Fibroblast of skin of scalp (primary cell): ENCODE measurements around the gene NFE2L3.
"Not testable (repeated sequence)": the region's sequence is repeated elsewhere in the genome, so short reads cannot be mapped to it uniquely, and the experiment has no call there.

ENCODE experiments used
- DNase-seq: peaks from one replicate; pipeline ENCODE4 v3.0.0-alpha.2; 2013

The NFE2L3 gene

DNA sequence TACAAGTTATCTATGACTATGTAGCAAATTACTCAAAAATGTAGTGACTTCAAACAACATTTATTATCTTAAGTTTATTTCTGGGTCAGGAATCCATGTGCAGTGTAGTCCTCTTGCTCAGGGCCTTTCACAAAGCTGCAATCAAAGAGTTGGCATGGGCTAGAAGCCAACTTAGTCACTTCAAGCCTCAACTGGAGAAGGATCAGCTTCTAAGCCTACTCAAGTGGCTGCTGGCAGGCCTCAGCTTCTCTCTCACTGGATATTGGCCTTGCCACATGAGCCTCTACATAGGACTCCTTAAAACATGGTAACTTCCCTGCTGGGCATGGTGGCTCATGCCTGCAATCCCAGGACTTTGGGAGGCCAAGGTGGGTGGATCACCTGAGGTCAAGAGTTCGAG lies 5.0 kb upstream of the NFE2L3 start:
- DNase-seq, result no peak

DNA sequence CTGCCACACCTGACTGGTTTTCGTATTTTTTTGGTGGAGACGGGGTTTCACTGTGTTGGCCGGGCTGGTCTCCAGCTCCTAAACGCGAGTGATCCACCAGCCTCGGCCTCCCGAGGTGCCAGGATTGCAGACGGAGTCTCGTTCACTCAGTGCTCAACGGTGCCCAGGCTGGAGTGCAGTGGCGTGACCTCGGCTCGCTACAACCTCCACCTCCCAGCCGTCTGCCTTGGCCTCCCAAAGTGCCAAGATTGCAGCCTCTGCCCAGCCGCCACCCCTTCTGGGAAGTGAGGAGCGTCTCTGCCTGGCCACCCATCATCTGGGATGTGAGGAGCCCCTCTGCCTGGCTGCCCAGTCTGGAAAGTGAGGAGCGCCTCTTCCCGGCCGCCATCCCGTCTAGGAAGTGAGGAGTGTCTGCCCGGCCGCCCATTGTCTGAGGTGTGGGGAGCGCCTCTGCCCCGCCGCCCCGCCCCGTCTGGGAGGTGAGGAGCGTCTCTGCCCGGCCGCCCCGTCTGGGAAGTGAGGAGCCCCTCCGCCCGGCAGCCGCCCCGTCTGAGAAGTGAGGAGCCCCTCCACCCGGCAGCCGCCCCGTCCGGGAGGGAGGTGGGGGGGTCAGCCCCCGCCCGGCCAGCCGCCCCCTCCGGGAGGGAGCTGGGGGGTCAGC lies 4.2 kb upstream of the NFE2L3 start:
- DNase-seq, result not testable (repeated sequence)

DNA sequence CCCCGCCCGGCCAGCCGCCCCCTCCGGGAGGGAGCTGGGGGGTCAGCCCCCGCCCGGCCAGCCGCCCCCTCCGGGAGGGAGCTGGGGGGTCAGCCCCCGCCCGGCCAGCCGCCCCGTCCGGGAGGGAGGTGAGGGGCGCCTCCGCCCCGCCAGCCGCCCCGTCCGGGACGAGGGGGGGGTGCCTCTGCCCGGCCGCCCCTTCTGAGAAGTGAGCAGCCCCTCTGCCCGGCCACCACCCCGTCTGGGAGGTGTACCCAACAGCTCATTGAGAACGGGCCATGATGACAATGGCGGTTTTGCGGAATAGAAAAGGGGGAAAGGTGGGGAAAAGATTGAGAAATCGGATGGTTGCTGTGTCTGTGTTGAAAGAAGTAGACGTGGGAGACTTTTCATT lies 3.7 kb upstream of the NFE2L3 start:
- DNase-seq, result not testable (repeated sequence)

DNA sequence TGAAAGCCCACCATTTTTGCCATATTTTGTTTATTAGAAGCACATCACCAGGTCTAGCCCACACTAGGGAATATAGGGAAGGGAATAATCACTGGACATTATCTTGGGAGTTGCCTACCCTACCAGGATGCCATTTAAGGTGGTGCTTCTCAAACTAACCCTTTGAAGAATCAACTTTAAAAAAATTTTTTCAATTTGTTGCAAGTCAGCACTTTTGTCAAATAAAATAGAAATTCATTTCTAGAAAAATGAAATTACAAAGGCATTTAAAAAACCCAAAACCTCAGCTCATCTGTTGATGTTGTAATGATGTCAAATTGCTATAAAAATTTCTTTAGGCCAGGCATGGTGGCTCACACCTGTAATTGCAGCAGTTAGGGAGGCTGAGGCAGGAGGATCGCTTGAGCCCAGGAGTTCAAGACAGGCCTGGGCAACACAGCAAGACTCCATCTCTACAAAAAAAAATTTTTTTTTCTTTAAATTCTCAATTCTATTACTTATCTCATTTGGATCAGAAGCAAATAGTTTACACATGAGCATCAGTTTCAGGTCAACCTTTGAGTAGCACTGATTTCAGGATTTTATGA lies 2.5 kb upstream of the NFE2L3 start:
- DNase-seq, result no peak

DNA sequence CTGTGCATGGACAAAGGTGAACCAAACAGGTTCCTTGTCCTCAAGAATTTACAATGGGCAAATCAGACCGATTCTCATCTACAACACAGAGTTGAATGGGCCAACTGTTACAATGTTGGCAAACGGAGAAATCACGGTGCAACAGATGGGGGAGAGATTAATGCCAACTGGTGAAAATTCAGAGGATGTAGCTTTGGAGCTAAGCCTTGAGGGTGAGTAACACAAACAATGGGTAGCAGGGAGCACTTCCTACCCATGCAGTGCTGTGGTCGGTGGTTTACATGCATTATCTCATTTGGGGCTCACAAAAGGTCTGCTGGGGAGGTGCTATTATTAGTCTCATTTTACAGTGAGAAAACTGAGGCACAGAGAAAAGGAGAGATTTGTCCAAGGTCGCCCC lies 902 bp upstream of the NFE2L3 start:
- DNase-seq, result no peak

DNA sequence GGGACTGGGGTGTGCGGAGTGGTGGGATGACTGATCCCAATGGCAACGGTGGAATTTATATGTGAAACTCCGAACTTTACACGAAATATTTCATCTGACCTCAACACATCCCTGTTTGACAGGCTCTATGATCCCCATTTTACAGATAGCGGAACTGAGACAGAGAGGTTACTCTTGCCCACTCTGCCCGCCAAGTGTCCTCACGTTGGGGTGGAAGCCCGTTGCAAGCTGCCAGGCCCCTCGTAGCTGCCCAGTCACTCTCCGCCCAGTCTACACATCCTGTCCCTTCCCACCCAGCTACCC lies 397 bp upstream of the NFE2L3 start:
- no peak for DNase-seq

DNA sequence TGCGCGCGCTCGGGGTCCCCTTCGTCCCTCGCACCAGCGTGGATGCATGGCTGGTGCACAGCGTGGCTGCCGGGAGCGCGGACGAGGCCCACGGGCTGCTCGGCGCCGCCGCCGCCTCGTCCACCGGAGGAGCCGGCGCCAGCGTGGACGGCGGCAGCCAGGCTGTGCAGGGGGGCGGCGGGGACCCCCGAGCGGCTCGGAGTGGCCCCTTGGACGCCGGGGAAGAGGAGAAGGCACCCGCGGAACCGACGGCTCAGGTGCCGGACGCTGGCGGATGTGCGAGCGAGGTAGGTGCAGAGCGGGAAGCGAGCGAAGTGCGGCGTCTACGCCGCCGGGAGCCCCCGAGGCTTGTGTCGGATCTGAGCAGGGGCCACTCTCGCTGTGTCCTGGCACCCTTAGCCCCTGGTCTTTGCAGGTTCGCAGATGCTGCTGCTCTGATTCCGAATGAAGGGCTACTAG lies 813 bp downstream of the NFE2L3 start:
- DNase-seq, result not testable (repeated sequence)

DNA sequence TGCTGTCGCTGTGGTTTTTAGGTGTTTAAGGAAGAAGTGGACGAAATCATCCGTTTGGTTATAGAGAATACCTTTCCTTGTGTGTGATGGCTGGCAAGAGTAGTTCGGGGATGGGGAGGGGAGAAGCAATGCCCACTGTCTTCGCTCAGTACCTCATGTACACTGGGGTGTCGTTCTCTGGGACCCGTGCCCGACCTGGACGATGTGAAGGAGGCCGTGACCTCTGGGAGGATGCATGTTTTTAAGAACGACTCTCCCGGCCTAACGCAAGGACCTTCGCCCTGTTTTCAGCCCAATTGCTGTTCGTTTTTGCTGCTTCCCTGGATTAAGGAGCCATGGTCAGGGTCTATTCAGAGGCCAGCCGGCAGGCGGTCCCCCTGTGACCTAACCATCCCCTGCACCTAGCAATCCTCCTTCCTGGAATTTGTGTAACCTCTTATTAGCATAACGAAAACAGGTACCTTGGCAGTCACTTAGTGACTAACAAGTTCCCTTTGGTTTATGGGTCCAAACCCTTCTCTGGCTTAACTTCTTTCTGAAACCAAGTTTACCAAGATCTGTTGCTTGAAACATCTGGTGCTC lies 1.3 kb downstream of the NFE2L3 start:
- DNase-seq, result no peak

DNA sequence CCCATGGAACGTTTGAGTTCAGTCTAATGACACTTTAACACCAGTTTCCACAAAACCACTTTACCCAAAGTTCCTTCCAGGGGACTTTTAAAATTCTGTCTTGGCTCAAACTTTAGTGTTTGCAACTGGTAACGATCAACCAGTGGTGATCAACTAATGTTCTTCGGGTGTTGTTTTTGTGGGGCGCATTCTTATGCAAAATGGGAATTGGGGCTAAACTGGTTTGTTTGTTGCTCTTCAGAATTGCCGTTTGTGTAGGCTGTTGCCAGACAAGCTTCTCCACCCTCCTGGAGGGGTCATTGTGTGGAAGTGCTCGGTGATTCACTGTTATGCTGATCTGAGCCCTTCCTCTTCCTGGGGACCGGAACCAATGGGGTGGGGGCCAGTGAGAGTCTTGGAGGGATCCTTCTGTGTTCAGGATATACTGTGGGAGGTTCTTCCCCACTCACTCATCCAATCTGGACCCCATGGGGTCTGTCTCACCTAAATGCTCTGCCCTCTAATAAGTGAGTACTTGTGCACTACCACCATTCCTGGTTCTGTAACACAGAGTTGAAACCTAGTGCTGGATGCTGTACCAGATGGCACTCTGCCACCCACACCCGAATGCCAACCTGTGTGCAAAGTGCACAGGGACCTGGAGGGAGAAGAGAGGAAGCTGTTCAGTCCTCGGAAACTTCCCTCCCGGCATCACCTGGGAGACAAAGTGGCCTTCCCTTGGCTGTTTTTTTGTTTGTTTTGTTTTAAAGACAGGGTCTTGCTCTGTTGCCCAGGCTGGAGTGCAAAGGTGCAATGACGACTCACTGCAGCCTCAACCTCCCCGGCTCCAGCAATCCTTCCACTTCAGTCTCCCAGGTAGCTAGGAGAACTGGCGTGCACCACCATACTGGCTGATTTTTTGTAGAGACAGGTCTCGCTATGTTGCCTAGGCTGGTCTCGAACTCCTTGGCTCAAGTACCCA lies 2.1 kb downstream of the NFE2L3 start:
- DNase-seq, result no peak

DNA sequence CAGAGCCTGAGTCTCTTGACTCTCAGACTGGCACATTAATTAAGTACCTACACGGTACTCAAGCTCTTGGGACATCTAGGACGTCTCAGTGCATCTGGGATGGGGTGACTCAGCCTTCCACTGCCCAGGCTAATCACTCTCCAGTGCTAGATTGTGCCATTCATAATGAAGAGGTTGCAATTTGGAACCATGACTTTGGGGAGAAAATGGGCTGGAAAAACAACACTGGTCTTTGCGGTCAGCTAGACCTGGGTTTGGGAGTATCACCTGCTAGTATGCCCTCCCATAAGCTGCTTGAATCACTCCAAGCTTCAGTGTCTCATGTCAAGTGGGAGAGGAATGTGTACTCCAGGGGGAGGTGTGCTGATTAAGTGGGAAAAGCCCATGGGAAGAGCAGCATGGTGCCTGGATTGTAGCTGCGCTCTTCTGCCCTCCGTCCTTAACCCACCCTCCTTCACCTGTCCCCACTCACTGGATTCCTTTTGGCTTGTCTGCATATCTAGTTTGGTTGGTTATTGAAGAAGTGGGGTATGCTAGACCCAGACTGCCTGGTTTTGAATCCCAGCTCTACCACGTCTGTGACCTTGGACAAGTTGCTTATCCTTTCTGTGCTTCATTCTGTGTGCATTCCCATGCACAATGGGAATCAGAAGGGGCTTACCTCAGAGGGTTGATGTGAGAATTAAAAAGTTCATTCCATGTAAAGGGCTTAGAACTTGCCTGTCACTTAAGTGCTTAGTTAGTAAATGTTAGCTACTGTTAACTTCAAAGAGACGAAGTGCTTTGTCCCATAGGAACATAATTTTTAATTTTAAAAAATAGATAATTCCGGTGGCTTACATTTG lies 3.8 kb downstream of the NFE2L3 start:
- no peak for DNase-seq

DNA sequence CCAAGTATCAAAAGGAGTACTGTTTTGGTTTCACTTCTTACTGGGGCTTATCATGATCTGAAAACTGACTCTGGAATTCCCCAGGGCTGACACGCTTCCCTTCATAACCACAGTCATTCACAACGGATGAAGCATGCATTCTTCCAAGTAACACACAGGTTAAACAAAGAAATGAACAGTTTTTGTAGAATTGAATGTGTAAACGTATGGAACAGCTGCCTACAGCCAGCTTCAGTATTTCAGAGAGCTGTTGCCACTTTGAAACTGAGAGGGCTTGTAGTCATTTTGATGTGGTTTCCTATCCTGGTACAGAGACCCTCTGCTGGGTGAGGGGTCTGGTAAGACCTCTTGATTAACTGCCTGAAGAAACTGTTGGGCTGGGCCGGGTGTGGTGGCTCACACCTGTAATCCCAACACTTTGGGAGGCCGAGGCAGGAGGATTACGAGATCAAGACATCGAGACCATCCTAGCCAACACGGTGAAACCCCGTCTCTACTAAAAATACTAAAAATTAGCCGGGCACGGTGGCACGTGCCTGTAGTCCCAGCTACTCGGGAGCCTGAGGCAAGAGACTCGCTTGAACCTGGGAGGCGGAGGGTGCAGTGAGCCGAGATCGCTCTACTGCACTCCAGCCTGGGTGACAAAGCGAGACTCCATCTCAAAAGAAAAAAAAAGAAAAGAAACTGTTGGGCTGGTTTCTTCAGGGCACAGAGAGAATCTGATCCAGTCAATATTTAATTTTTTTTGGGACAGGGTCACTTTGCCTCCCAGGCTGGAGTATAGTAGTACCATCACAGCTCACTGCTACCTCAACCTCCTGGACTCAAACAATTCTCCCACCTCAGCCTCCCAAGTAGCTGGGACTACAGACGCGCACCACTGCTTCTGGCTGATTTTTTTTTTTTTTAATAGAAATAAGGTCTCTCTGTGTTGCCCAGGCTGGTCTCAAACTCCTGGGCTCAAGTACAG lies 4.7 kb downstream of the NFE2L3 start:
- DNase-seq, result peak; percentile 85

DNA sequence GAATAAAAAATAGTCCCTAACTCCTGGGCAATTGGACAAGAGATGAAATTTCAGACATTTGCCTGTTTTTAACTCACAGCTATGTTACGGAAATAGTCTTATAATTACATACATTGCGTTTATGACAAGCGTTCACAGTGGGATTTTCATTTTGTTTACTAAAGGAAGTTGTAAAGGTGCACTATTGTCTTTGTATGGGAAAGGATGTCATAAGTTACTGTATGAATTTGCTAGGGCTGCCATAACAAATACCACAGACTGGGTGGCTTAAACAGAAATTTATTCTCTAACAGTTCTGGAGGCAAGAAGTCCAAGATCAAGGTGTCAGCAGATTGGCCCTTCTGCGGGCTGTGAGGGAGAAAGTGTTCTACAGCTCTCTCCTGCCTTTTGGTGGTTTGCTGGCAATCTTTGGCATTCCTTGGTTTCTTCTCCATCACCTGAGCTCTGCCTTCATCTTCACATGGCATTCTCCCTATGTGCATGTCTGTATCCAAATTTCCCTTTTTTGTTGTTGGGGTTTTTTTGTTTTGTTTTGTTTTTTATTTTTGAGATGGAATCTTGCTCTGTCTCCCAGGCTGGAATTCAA lies 5.6 kb downstream of the NFE2L3 start:
- DNase-seq, result no peak

DNA sequence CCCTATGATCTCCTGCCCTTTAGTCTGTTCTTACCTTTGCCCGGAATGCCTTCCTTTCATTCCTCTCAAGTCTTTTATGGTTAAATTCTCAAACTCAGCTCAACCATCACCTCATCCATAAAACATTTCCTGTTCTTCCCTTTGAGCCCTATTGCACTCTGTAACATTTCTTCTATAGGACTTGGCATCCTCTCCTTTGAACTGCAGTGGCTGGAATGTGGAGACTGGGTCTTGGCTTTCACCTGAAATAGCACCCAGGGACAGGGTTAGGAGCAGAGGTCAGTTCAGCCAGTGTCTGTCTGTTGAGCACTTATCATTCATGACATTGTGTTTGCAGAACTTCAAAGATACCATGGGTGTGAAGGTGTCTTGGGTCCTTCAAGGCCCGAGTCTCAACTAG lies 7.2 kb downstream of the NFE2L3 start:
- DNase-seq, result no peak

DNA sequence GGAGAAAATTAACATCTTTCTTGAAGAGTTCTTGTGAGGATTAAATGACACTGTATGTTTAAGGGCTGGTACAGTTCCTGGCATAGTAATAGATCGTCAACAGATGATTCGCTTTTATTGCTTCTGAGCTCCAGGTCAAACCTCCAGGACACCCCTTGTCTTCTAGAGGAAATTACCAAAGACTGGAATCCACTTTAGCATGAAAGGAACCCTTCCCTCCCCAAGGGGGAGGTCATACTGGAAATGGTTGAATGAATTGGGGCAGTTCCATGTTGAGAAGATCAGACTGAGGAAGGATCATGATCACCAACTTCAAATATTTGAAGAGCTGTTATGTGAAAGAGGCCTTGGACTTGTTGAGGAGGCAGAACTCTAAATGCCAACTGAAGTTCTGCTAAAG lies 8.9 kb downstream of the NFE2L3 start:
- DNase-seq, result no peak

DNA sequence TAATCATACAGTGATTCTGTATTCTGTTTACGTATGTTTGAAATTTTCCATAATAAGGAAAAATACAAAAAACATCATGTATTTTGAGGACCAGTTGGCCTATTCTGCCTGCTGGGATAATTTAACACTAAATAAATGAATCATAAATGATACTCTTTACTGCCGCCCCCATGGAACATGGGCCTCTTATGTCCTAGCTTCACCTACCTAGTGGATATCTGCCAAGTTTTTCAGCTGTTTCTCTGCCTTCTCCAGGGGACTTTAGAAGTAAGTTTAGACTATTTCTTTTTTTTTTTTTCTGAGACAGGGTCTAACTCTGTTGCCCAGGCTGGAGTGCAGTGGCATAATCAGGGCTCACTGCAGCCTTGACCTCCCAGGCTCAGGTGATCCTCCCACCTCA lies 10.4 kb downstream of the NFE2L3 start:
- DNase-seq, result no peak

DNA sequence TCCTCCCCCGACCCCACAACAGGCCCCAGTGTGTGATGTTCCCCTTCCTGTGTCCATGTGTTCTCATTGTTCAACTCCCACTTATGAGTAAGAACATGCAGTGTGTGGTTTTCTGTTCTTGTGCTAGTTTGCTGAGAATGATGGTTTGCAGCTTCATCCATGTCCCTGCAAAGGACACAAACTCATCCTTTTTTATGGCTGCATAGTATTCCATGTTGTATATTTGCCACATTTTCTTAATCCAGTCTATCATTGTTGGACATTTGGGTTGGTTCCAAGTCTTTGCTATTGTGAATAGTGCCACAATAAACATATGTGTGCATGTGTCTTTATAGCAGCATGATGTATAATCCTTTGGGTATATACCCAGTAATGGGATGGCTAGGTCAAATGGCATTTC lies 11.8 kb downstream of the NFE2L3 start:
- not testable (repeated sequence) for DNase-seq

DNA sequence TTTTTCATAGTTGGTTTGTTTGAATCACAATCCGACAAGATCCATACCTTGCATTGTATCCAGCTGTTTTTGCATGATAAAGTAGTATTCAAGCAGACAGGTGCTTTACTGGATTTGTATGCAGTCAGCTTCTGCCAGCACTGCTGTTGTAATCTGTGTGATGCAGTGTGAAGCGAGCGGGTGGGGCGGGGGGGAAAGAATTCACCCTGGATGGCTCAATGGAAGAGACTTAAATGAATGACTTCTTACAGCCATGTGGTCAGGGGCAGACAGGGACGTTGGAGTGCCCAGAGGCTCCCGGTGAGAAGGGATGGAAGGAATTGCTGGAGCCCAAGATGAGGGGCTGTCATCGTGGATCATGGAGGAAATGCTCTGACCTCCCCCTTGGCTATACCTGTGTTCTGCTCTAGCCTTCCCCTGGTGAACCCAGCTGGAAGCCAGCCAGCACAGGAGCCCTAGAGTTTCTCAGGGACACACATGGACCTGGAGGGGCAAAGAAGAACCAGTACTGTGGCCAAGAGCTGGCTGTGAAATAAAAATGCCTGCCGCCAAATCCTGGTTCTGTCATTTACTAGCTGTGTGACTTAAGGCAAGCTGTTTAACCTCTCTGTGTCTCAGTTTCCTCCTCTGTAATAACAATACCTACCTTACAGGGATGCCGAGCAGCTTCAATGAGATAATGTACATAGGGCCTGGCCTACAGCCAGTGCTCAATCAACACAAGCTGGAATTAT lies 14.1 kb downstream of the NFE2L3 start:
- DNase-seq, result no peak

DNA sequence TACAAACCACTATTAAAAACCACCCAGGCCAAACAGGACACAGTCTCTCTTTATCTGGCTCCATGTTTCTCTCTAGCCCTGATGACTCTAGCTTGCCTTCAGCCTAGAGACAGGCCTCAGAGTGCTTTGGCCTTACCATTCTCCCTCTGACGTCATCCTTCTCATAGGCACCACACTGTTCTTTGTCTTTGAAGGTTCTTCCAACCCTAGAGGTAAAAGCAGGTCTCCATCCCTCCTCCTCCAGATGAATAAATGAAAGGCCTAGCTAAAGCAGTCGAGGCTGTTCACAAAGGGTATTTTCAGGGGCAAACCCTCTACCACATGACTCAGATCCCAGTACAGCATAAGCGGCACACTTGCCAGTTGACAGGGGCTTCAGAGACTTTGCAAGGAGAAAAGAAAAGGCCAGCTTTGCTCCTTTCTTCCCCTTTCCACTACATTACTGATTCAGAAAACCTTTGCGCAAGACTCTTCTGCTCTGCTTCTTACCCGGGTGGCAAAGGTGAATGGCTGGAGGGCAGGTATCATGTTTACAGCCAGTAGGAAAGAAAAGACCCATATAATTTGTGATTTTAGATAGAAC lies 14.8 kb downstream of the NFE2L3 start:
- DNase-seq, result no peak

DNA sequence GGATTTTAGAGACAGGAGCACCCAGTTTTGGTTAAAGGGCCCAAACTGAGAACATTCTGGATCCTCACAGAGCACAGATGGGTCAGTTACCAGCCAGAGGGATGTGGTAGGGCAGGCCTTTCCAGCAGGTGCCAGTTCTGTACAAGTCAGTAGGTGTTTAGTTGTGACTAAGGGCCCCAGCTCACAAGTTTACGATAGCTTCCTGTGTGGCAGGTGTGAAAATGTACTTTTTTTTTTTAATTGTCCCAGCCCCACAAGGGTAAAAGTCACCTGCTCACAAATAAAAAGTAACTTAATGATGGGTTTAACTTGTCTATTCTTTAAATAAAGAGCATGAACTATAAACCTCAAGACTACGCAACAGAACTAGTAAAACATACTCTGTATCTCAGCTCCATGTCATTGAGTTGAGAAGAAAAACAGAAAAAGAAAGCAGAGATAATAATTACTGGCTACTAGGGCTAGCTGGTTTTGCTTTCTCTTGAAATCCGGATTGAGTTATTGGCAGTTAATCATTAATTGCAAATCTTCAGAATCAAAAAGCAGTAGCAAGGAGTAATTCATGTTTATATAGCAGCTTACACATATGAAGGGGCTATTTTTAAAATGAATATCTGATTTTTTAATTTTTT lies 15.4 kb downstream of the NFE2L3 start:
- no peak for DNase-seq
